Ishikawa (cell line): ENCODE results near the gene C10orf105.

ENCODE experiments used
- CREB1 ChIP-seq: IDR thresholded peaks from 2 replicates; pipeline ENCODE4 v1.6.1; 2012; ENCODE audit warnings: low read depth
- EGR1 ChIP-seq: IDR thresholded peaks from 2 replicates; pipeline ENCODE4 v1.6.1; 2012
- EP300 ChIP-seq: IDR thresholded peaks from 2 replicates; pipeline ENCODE4 v1.6.1; 2012; ENCODE audit warnings: borderline replicate concordance
- FOXM1 ChIP-seq: IDR thresholded peaks from 2 replicates; pipeline ENCODE4 v1.6.1; 2012; ENCODE audit warnings: low read depth, borderline replicate concordance
- NFIC ChIP-seq: IDR thresholded peaks from 2 replicates; pipeline ENCODE4 v1.6.1; 2012
- RAD21 ChIP-seq: IDR thresholded peaks from 2 replicates; pipeline ENCODE4 v1.6.1; 2012; ENCODE audit warnings: low read depth
- TAF1 ChIP-seq: IDR thresholded peaks from 2 replicates; pipeline ENCODE4 v1.6.1; 2012; ENCODE audit warnings: low read depth, mild to moderate bottlenecking
- TCF12 ChIP-seq: IDR thresholded peaks from 2 replicates; pipeline ENCODE4 v1.6.1; 2012; ENCODE audit warnings: low read depth
- TEAD4 ChIP-seq: IDR thresholded peaks from 2 replicates; pipeline ENCODE4 v1.6.1; 2012
- USF1 ChIP-seq: IDR thresholded peaks from 2 replicates; pipeline ENCODE4 v1.6.1; 2012
- YY1 ChIP-seq: IDR thresholded peaks from 2 replicates; pipeline ENCODE4 v1.6.1; 2012; ENCODE audit warnings: low read depth
- ZBTB7A ChIP-seq: IDR thresholded peaks from 2 replicates; pipeline ENCODE4 v1.6.1; 2012; ENCODE audit warnings: low read depth
- TF ChIP-seq, protein P1 (sequence below): IDR thresholded peaks from 2 replicates; pipeline ENCODE4 v1.6.1; 2012
- TF ChIP-seq, protein P2 (sequence below): IDR thresholded peaks from 2 replicates; pipeline ENCODE4 v1.6.1; 2012; ENCODE audit warnings: low read depth, mild to moderate bottlenecking

DNA sequence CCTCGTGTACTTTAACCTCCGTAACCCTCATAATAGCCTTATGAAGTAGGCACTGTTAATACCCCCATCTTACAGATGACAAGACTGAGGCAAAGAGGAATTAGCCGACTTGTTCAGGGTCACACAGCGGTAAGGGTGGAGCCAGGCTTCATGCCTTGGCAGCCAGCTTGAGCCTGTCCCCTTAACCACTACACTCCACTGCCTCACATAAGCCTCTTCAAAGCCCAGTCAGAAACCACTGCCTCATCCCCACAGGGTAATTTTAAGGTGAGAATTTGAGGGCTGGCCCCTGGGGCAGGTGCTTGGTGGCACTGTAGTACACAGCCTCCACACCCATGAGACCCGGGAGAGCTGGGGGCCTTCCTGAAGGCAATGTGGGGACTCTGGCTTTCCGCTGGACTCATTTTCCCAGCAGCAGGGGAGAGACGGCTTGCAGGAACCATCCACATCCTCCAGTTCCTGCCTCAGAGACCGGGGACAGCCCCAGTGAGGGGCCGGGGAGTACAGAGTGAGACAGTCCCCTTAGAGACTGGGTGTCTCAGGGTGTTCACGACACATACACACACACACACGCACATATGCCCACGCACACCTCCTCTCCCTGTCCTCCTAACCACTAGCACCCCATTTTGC, 7.6 kb upstream of the C10orf105 start:
- TF ChIP-seq, protein P1, sequence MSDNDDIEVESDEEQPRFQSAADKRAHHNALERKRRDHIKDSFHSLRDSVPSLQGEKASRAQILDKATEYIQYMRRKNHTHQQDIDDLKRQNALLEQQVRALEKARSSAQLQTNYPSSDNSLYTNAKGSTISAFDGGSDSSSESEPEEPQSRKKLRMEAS = no peak
- TF ChIP-seq, protein P2, sequence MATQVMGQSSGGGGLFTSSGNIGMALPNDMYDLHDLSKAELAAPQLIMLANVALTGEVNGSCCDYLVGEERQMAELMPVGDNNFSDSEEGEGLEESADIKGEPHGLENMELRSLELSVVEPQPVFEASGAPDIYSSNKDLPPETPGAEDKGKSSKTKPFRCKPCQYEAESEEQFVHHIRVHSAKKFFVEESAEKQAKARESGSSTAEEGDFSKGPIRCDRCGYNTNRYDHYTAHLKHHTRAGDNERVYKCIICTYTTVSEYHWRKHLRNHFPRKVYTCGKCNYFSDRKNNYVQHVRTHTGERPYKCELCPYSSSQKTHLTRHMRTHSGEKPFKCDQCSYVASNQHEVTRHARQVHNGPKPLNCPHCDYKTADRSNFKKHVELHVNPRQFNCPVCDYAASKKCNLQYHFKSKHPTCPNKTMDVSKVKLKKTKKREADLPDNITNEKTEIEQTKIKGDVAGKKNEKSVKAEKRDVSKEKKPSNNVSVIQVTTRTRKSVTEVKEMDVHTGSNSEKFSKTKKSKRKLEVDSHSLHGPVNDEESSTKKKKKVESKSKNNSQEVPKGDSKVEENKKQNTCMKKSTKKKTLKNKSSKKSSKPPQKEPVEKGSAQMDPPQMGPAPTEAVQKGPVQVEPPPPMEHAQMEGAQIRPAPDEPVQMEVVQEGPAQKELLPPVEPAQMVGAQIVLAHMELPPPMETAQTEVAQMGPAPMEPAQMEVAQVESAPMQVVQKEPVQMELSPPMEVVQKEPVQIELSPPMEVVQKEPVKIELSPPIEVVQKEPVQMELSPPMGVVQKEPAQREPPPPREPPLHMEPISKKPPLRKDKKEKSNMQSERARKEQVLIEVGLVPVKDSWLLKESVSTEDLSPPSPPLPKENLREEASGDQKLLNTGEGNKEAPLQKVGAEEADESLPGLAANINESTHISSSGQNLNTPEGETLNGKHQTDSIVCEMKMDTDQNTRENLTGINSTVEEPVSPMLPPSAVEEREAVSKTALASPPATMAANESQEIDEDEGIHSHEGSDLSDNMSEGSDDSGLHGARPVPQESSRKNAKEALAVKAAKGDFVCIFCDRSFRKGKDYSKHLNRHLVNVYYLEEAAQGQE = no peak
- TF ChIP-seq EP300 (no peak), TCF12 (no peak), YY1 (no peak), RAD21 (no peak), EGR1 (no peak), ZBTB7A (no peak), TEAD4 (no peak), TAF1 (no peak), FOXM1 (no peak), CREB1 (no peak), USF1 (no peak), NFIC (no peak)
